GM19035 (cell line): ENCODE data around the gene CEP128.

ENCODE experiments used
- ATAC-seq: cut with Tn5 transposase; IDR thresholded peaks from one replicate; pipeline ENCODE4 v1.9.1; 2021; ENCODE audit not compliant: unreplicated experiment

CEP128 gene

DNA sequence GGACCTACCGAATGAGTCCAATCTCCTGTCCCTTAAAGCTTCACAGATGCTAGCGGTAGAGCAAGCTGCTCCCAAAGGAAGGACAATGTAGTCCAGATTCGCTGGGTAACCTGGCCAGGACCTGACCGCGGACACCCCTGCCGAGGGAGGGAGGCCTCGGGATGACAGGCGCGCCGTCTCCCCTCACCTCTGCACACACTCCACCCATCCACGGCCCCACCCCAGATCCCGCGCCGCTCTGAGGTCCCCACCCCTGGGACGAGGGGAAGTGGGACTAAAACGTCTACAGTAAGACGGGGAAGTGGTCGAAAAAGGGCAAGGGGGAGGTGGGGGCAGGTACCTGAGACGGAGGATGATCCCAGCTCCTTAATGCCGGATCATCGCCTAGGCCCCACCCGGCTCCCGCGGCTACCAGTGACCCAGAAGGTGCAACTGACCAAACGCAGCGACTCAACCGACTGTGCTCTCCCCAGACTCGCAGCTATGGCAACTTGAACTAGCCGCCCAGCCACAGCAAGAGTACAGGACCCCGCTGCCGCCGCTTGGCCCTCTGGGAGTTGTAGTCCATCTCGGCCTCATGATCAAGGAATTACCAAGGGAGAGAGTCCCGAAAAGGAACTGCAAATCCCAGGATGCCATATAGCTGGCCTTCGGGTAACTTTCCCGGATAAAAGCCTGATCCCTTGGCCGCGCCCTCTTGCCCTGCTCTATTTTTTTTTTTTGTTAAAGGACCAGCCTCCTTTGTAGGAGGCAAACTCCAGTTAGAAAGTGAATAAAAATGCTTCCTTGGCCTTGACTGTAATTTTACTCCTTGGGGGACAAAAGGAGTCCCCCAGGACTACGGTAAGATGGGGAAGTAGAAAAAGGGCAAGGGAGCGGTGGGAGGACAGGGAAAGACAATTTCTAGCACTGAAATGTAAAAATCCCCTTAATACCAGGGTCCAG, at the start of gene CEP128:
CEP128 (minus strand) TSS at position 498 of the 945 bp plus-strand sequence.
- peak; percentile 99 for ATAC-seq

DNA sequence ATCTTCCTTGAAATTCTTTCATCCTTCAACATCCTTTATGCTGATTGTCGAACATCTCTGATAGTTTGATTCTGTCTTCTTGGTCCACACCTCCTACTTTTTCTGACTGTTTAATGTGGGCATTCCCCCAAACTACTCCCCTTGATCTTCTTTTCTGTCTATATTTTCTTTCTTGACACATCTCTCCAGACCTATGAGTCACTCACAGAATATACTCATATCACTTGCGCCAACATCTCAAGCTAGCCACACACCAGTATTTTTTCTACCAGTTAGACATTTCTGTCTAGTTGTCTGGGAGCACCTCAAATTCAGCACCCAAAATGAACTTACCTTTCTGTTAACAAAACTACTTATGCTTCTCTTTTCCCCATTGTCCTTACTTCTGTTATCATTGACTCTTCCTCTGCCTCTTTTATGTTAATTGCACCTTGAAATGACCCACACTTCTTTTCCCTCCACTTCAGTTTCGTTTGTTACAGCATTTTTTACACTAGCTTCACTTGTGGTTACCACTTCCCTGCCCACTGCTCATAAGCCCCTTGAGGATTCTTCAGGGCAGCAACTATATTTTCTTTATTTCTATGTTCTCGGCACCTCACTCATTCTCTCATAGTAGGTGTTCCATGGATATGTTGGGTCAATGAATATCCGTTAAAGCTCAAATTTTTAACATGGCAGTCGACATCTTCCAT, 47.3 kb upstream of the CEP128 start:
- ATAC-seq = no peak

DNA sequence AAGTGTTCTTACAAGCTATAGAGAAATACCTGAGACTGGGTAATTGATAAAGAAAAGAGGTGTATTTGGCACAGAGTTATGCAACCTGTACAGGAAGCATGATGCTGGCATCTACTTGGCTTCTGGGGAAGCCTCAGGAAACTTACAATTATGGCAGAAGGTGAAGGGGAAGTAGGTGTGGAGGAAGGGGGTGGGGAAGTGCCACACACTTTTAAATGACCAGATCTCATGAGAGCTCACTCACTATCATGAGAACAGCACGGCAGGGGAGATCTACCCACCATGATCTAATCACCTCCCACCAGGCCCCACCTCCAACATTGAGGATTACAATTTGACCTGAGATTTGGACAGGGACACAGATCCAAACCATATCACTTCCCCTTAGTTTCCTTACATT, 46.7 kb upstream of the CEP128 start:
- no peak for ATAC-seq

DNA sequence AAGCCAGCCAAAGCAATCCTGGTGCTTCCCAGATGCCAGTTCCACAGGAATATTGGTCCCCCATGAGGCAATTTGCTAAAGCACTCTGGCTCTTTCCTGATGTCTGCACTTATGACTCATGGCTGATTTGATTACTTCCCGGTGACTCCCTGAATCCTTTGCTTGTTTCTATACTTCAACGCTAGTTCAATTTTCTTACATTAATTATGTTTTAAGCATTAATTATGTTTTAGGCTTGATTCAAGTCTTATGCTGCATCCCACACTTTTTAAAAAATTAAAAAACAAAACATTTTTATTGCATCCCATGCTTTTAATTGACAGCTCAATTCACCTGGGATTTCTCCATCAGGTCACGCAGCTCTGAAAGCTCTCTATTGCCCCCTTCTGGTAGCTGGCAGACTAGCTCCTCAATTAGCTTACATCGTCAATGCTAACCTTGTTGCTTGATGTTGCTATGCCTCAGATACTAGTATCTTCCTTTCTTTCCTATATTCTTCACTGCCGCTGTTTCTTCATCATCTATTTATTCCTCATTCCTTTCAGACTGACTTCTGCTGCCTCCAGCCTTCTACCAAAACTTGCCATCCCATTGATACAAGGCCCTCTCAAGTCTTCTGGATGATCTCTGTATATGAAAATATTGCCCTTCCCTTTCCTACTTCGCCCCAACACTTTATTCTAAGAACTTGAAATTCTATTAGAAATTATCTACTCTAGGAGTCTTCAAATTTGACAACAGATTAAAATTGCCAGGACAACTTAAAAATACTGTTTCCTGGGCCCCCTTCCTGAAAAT, 45.9 kb upstream of the CEP128 start:
- peak; percentile 62 for ATAC-seq

DNA sequence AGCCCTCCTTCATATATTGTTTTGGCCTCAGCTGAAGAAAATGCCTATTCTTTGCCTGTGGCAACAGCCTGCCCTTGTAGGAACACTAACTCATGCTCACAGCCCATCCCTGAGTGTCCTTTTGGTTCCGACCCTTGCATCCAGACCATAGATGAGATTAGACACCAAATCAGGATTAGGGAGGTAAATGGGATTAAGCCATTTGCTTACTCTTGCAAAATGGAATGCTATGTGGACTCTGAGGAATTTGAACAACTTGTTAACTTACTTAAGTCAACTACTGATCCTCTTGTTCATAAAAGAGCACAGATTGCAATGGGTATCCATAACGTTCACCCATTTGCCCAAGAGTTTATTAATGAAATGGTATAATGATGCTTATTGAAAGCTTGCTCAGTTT, 41.2 kb upstream of the CEP128 start:
- no peak for ATAC-seq

DNA sequence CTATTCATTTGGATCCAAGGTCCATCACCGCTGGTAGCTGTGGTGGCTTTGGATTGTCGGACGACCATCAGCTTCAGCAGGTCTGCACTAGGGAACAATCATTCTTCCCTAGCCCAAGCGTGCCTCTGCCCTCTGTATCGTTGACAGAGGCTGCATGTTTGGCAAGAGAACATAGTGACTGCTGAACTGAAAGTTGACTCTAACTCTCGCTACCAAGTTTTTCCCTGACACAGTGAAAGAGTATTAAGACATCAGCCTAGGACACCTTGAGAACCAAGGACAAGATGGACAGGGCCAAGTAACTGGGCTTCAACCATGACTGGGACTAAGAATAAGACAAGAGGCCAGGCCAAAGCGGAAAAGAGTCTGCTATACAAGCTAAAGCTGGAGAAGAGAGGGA, 40.1 kb upstream of the CEP128 start:
- ATAC-seq = no peak

DNA sequence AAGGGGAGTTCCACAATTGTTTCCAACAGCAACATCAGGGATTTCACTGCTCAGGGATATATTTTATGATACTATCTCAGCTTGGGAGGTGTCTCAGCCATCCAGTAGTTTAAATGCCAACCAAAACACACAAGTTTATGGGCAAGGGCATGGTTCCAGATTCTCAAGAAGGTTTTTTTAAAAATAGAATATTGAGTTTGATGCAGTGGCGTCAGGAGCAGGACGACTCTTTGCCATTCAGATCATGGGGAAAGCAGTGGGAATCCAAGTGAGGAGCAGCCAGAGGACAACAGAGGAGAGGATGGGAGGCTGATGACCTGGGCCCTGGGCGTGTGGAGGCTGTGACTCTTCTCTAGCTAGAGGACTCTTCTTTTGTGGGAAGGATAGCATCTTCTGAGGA, 39.6 kb upstream of the CEP128 start:
- no peak for ATAC-seq

DNA sequence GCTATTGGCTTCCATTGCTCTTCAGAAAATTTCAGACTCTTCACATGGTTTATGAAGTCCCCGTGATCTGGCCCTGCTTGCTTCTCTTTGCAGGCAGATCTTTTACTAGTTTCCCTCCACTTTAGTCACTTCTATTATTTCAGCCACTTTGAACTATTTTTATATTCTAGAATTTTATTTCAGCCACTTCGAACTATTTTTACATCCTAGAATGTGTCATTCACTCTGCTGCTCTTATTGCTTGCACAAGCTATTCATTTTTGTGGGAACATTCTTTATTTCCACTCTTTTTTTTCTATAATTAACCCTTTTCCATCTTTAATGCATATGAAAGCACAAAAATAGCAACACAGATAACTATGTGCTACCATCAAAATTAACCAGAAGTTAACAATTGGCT, 38.4 kb upstream of the CEP128 start:
- no peak for ATAC-seq

DNA sequence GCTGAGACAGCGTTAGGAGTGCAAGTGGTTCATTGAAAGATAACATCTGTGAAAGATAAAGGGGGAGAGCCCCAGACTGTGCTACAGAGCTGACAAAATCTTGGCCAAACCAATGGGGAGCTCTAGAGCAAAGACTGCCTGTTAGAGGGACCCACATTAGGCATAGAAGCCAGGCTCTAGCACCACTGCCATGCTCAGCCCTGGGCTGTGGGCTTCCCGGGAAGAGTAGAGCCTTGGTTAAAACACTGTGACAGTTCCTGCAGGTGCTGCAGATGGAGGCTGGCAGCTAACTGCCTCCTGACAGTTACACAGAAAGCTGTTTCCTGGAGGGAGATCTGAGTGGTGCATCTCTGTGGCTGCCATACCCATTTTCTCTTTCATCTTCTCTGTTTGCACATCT, 36.9 kb upstream of the CEP128 start:
- ATAC-seq = no peak

DNA sequence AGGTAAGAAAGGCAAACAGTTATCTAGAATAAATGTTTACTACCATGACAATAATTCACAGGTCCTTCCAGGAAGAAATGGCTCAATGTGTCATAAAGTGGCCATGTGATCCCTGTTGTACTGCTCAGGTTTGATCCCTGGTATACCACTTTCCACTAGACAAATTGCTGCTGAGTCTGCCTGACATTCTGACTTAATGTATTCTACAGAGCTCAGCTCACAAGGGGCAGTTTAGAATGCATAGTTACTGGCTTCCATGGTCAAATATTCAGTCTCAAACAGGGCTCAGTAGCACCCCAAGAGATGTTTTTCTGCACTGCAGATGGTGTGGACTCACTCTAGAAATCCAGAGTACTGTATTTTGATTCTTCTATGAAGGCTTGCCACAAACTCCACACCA, 35.7 kb upstream of the CEP128 start:
- no peak for ATAC-seq

DNA sequence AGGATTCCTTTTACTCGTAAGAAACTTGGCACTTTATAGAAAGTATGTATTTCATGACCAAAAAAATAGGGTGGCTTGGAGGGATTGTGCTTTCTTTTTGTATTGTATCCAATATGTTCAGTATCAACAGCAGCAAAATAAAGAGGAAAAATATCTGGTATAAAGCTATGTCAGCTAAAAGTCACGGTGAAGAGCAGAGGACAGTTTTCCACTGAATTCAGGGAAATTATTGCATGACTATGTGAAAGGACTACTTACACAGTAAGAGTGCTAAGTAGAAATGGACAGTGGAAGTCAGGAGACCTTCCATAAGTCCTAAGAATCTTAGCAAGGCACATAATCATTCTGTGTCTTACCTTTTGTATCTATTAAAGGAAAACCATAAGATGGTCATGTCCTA, 33.1 kb upstream of the CEP128 start:
- ATAC-seq = no peak

DNA sequence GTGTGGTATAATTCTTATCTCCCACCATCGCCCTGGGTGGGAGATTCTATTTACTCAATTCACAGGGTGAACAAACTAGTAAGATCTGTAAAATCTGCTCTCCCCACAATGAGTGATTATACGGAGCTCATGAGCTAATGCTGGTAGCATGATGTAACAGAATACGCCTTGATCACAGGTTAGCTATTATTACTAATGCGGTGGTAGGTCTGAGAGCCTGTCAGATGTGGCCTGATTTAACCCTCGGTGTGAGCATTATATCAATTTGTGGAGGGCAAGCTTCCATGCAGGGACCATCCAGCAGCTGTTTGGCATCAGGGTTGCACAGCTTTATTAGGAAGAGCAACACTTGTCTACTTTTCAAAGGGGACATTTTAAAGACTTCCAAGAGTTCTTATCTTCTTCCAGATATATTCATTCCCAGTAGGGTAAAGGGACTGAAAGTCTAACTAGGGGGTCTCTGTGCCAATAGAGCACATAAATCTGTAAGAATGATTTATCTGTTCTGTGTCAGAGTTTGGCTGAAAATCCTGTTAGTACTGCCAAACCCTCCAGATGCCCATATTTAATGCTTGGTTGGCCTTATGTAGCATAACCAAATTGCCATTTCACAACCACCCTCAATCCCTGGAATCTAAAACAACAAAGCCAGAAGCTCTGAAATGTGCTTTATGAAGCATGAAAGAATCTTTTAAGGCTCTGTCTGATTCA, 32.5 kb upstream of the CEP128 start:
- no peak for ATAC-seq

DNA sequence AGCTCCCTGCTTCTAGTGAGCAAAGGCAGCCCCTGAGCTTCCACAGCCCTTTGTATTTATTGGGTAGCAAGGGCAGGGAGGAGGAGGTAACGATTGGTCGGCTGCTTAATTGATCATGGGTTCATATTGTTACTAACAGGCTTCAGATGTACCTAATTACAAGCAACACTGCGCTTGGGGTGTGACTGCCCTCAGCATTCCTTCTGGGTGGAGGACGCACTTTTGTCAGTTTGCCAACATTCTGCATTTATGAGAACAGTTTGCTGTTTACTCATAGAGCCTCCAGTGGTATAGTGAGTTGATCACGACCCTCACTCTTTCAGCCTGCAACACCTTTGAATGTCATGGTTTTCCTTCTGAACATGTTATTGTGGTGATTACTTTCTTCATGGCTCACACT, 23.5 kb upstream of the CEP128 start:
- no peak for ATAC-seq

DNA sequence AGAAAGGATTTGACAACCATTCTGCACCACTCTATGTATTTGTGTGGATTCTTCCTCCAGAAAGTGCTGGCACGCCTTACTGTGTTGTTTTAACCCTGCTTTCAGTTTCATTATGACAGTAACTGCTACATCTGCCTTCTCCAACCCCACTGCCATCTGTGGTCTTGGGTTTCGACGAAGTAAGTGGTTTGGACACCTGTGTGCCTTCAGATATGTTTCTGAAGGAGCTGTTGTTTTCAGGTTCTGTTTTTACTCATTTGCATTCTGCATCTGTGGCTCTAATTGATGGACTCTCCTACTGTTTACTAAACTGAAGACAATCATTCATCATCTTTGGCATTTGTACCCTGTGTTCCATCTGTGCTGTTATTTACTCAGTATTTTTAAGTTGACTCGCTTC, 18.0 kb upstream of the CEP128 start:
- ATAC-seq = peak; percentile 98

DNA sequence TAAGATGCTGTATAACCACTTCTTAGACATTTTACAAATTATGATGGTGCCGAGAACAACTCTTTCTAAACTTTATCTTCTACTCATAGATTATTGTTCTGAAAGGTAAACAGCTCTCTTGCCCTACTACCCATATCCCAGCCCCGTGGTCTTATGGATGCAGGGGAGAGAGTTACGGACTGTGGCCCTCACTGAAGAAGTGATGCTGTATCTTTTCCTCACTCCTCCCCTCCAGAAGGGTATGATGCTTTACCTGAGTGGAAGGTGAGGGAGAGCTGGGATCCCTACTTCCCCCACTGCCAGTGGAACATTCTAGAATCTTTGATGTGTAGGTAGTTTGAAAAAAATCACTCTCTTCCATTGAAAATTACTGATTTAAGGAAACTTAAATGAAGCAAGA, 17.4 kb upstream of the CEP128 start:
- no peak for ATAC-seq

DNA sequence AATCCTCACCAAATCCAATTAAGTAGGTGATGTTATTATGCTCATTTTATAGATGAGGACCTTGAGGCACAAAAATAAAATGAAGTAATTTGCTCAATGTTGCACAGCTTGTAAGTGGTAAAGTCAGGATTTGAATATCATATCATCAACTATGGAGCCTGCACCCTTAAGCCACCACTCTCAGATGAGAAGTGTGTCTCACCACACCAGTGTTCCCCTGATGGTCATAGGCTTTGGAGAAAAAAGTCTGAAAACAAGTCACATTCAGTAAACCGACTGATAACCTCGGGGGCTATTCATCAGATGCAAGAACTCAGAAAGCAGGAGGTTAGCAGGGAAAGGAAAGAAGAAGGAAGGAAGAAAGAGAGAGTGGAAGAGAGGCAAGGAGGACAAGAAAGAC, 16.7 kb upstream of the CEP128 start:
- no peak for ATAC-seq

DNA sequence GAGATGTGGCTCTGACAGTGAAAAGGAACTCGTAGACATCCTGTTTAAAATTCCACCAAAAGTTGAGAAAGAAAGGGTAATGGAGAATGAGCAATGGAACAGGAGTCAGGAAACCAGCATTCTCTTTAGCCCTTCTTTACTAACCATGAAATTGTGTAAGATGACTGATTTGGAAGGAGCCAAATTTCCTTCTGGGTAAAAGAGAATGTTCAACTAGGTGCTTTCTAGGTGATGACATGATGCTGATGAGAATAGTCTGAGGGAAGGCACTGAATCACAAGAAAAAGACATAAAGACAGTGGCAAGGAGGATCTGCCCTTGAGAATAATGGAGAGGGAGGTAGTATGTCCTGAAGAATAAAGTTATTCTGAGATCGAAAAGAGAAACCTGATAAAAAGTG, 16.1 kb upstream of the CEP128 start:
- no peak for ATAC-seq

DNA sequence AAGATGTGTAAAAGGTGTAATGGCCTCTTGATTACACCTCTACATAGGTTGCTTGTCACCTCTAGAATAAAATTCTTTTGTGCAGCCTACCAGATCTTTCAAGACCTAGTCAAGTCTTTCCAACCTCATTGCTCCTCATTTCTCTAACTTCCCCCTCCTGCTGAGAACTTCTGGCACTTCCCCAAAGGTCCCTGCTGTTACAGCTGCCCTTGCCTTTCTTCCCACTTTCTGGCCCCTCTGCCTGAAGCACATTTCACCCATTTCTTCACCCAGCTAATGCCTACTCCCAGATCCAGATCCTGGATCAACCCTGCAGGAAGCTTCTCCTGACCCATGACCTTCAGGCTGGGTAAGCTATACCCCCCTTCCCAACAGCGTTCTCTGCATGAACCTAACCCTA, 15.4 kb upstream of the CEP128 start:
- ATAC-seq = no peak

DNA sequence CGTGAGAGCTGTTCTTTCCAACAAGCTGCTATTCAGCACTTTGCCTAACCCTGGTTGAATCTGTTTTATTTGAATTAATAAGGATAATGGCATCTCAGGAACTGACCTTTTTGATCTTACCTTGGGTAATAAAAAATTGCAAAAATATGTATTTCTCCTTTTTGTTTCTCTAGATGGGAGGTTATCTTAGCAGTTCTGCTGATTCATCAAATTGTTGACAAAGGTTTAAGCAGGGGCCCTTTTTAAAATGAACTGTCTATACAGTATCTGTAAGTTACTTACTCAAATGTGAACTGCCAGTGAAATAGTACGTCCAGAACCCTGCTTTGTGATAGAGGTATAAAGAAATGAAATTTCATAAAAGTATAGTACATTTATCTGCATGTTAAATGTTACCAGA, 14.6 kb upstream of the CEP128 start:
- no peak for ATAC-seq

DNA sequence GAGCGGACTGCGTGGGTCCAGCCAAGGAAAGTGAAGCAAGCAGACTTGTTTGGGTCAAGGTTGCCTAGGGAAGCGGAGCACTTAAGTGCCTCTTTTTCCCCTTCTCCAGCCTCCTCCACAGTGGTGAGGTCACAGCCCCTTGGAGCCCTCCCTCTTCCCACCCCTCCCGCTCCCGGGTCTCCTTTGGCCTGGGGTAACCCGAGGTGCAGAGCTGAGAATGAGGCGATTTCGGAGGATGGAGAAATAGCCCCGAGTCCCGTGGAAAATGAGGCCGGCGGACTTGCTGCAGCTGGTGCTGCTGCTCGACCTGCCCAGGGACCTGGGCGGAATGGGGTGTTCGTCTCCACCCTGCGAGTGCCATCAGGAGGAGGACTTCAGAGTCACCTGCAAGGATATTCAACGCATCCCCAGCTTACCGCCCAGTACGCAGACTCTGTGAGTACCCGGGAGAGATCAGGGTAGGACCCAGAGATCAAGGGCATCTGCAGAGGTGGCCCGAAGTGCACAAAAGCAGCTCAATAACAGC, 13.9 kb upstream of the CEP128 start, which contains the start of gene TSHR:
TSHR (plus strand) TSS at position 206 of the 526 bp plus-strand sequence; CDS start at position 266, 60 bp downstream.
- no peak for ATAC-seq
